Measurements from ENCODE around the gene KIF7.
"Not testable (repeated sequence)": the region's sequence is repeated elsewhere in the genome, so short reads cannot be mapped to it uniquely, and the experiment has no call there.

KIF7 gene

GRCh38 chr15:89627256-89627970, 27.9 kb downstream of the KIF7 start:
- H3K4me3 ChIP-seq (ENCODE audit: low read depth, low read length): no peak overlapping the region

GRCh38 chr15:89625716-89626115, 29.6 kb downstream of the KIF7 start:
- H3K4me3 ChIP-seq (ENCODE audit: low read depth, low read length): no peak overlapping the region
- no peak for DNase-seq (ENCODE audit: low read depth)

More at GRCh38 chr15:89627256-89627970, 27.9 kb downstream of the KIF7 start:
- DNase-seq (ENCODE audit: low read depth): no peak

- no peak for DNase-seq (ENCODE audit: low read depth)
These were observed 32.1 kb downstream of the KIF7 start for GRCh38 chr15:89623165-89623564.

GRCh38 chr15:89621547-89621946, 33.7 kb downstream of the KIF7 start:
- DNase-seq (ENCODE audit: low read depth): no peak
- H3K4me3 ChIP-seq (ENCODE audit: low read depth, low read length): no peak overlapping the region

More at GRCh38 chr15:89623165-89623564, 32.1 kb downstream of the KIF7 start:
- no peak overlapping the region for H3K4me3 ChIP-seq (ENCODE audit: low read depth, low read length)

- H3K4me3 ChIP-seq (ENCODE audit: low read depth, low read length): no peak overlapping the region
- DNase-seq (ENCODE audit: low read depth): no peak
These were observed 39.0 kb downstream of the KIF7 start for GRCh38 chr15:89616228-89616627.

- no peak for DNase-seq (ENCODE audit: low read depth)
- no peak overlapping the region for H3K4me3 ChIP-seq (ENCODE audit: low read depth, low read length)
These were observed 40.1 kb downstream of the KIF7 start for GRCh38 chr15:89615135-89615534.

- DNase-seq (ENCODE audit: low read depth): no peak
These were observed 41.1 kb downstream of the KIF7 start for GRCh38 chr15:89614164-89614563.

GRCh38 chr15:89613031-89613430, 42.2 kb downstream of the KIF7 start:
- DNase-seq (ENCODE audit: low read depth): no peak
- no peak overlapping the region for H3K4me3 ChIP-seq (ENCODE audit: low read depth, low read length)

More at GRCh38 chr15:89614164-89614563, 41.1 kb downstream of the KIF7 start:
- H3K4me3 ChIP-seq (ENCODE audit: low read depth, low read length): no peak overlapping the region

GRCh38 chr15:89611317-89611716, 44.0 kb downstream of the KIF7 start:
- no peak overlapping the region for H3K4me3 ChIP-seq (ENCODE audit: low read depth, low read length)
- no peak for DNase-seq (ENCODE audit: low read depth)

GRCh38 chr15:89599021-89599420, 56.2 kb downstream of the KIF7 start:
- DNase-seq (ENCODE audit: low read depth): no peak
- no peak overlapping the region for H3K4me3 ChIP-seq (ENCODE audit: low read depth, low read length)

- no peak for DNase-seq (ENCODE audit: low read depth)
- no peak overlapping the region for H3K4me3 ChIP-seq (ENCODE audit: low read depth, low read length)
These were observed 62.2 kb downstream of the KIF7 start for GRCh38 chr15:89593018-89593417.

- no peak overlapping the region for H3K4me3 ChIP-seq (ENCODE audit: low read depth, low read length)
- no peak for DNase-seq (ENCODE audit: low read depth)
These were observed 63.4 kb downstream of the KIF7 start for GRCh38 chr15:89591834-89592233.

- H3K4me3 ChIP-seq (ENCODE audit: low read depth, low read length): no peak overlapping the region
- DNase-seq (ENCODE audit: low read depth): no peak
These were observed 67.3 kb downstream of the KIF7 start for GRCh38 chr15:89587955-89588354.

- H3K4me3 ChIP-seq (ENCODE audit: low read depth, low read length): no peak overlapping the region
- DNase-seq (ENCODE audit: low read depth): no peak
These were observed 68.6 kb downstream of the KIF7 start for GRCh38 chr15:89586651-89587050.

GRCh38 chr15:89580747-89581146, 74.5 kb downstream of the KIF7 start:
- not testable (repeated sequence) for DNase-seq (ENCODE audit: low read depth)

GRCh38 chr15:89578146-89578545, 77.1 kb downstream of the KIF7 start:
- no peak for DNase-seq (ENCODE audit: low read depth)
- peak overlapping the region; percentile 25 for H3K4me3 ChIP-seq (ENCODE audit: low read depth, low read length)

More at GRCh38 chr15:89580747-89581146, 74.5 kb downstream of the KIF7 start:
- not testable (repeated sequence) for H3K4me3 ChIP-seq (ENCODE audit: low read depth, low read length)
